ENCODE data around the gene GAREM1.
"Not testable (repeated sequence)": the region's sequence is repeated elsewhere in the genome, so short reads cannot be mapped to it uniquely, and the experiment has no call there.

The GAREM1 gene

GRCh38 chr18:32258558-32259204 is 212.0 kb downstream of the GAREM1 start:
- DNase-seq (ENCODE audit: low read depth, low spot score): no peak

GRCh38 chr18:32258148-32258547 is 212.5 kb downstream of the GAREM1 start:
- DNase-seq (ENCODE audit: low read depth, low spot score): no peak

- DNase-seq (ENCODE audit: low read depth, low spot score): no peak
Observed at GRCh38 chr18:32257084-32257785, 213.4 kb downstream of the GAREM1 start.

- DNase-seq (ENCODE audit: low read depth, low spot score): no peak
Observed at GRCh38 chr18:32255570-32255969, 215.1 kb downstream of the GAREM1 start.

GRCh38 chr18:32252141-32252860 is 218.4 kb downstream of the GAREM1 start:
- DNase-seq (ENCODE audit: low read depth, low spot score): no peak

- no peak for DNase-seq (ENCODE audit: low read depth, low spot score)
Observed at GRCh38 chr18:32251466-32251865, 219.2 kb downstream of the GAREM1 start.

- no peak for DNase-seq (ENCODE audit: low read depth, low spot score)
Observed at GRCh38 chr18:32249147-32249929, 221.3 kb downstream of the GAREM1 start.

DNA sequence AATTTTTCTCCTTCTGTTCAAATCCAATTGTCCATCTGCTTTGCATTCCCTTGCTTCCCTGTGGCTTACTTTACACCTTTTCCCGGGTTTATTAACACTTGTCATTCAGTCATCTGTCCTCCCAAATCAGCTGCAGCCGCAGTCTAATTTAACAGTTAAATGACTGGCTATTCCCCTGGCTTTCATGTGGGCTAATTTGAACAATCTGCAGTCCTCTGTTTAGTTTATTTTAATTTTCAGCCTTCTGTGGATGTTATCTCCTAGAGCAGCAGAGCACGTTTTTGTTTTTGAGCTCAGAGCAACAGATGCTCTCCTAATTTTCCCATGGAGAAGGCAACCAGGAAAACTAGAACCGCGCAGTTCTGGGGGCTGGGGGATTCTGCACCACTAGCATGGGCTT is 225.8 kb downstream of the GAREM1 start:
- no peak for DNase-seq (ENCODE audit: low read depth, low spot score)

DNA sequence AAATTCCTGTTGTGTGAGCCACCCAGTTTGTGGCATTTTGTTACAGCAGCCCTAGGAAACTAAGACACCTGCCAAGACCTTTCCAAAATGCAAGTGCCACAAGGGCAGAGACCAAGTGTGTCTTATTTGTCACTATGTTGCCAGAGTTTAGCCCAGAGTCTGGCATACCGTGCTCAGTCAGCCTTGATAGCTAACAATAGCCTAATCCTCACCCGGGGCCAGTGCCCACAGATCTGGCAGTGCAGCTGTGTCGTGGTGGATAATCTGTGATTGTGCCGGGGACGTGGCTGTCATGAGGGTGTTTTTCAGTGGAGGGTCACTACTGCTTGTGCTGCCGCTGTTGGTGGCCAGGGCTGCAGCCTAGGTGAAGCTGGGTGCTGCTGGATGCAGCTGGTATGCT is 227.3 kb downstream of the GAREM1 start:
- no peak for DNase-seq (ENCODE audit: low read depth, low spot score)

GRCh38 chr18:32242395-32242794 is 228.3 kb downstream of the GAREM1 start:
- no peak for DNase-seq (ENCODE audit: low read depth, low spot score)

GRCh38 chr18:32238635-32239268 is 231.9 kb downstream of the GAREM1 start:
- no peak for DNase-seq (ENCODE audit: low read depth, low spot score)

- DNase-seq (ENCODE audit: low read depth, low spot score): no peak
Observed at GRCh38 chr18:32237049-32237448, 233.6 kb downstream of the GAREM1 start.

GRCh38 chr18:32233348-32233747 is 237.3 kb downstream of the GAREM1 start:
- not testable (repeated sequence) for DNase-seq (ENCODE audit: low read depth, low spot score)

GRCh38 chr18:32219431-32220018 is 251.2 kb downstream of the GAREM1 start:
- no peak for DNase-seq (ENCODE audit: low read depth, low spot score)

DNA sequence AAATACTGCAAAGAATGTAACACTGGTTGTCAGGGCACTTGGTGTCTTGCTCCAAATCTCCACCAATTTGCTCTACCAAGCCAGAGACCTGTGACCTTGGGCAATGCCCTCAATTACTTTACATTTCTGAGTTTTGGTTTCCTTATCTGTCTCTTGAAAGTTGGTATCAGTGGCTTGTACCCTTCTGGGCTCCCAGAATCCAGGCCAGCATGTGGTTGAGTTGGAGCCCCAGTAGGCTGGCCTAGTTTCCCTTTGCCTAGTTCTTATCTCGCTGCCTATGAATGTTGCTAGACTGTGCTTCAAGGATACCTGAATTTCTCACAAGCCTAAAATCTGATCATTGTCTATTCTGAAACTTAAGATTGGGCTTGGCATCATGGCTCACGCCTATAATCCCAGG is 254.3 kb downstream of the GAREM1 start:
- DNase-seq (ENCODE audit: low read depth, low spot score): no peak

DNA sequence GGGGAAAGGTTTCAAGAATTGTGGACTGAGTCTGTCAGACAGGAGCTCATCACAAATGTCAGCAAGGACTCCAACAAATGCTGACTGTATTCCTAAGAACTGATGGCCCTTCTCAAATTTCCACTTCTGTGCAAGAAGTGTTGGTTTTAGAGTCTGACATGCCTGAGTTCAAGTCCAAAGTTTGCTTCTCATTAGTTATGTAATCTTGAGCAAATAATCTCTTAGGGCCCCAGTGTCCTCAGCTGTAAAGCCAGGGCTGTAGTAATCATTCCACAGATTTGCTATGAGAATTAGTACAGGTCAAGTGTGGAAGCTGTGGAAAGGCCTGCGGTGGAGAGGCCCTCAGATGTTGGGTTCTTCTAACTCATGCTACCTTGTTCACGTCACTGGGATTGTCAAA is 257.0 kb downstream of the GAREM1 start:
- DNase-seq (ENCODE audit: low read depth, low spot score): no peak
